H9 (cell line): ENCODE data around the gene IFNA7. TPM values are rescaled to one million over a fixed set of nuclear protein-coding genes. Genes with fewer than 3 reads are reported as not detected.

Source experiments
- DNase-seq: peaks from one replicate; pipeline ENCODE4 v3.0.0-alpha.2; 2017
- H2AFZ ChIP-seq: one replicate; pipeline ENCODE4 v1.6.1; 2013; ENCODE audit warnings: mild to moderate bottlenecking, low read length, control low read depth, moderate library complexity
- H2AK5ac ChIP-seq: 2 replicates; pipeline ENCODE4 v1.6.1; 2013; ENCODE audit warnings: low read length, control low read depth, mixed read lengths; ENCODE audit not compliant: insufficient read length
- H2BK120ac ChIP-seq: one replicate; pipeline ENCODE4 v1.6.1; 2013; ENCODE audit warnings: low read depth, mild to moderate bottlenecking, low read length, control low read depth, inconsistent platforms; ENCODE audit not compliant: poor library complexity, severe bottlenecking
- H2BK12ac ChIP-seq: 2 replicates; pipeline ENCODE4 v1.6.1; 2013; ENCODE audit warnings: low read length, control low read depth, mixed read lengths, low read depth; ENCODE audit not compliant: insufficient read length
- H2BK15ac ChIP-seq: 2 replicates; pipeline ENCODE4 v1.6.1; 2013; ENCODE audit warnings: low read depth, low read length, control low read depth
- H2BK20ac ChIP-seq: one replicate; pipeline ENCODE4 v1.6.1; 2013; ENCODE audit warnings: low read depth, mild to moderate bottlenecking, low read length, control low read depth, inconsistent platforms; ENCODE audit not compliant: poor library complexity, severe bottlenecking
- H2BK5ac ChIP-seq: 2 replicates; pipeline ENCODE4 v1.6.1; 2013; ENCODE audit warnings: low read length, control low read depth, mixed read lengths; ENCODE audit not compliant: insufficient read length
- H3K14ac ChIP-seq: 2 replicates; pipeline ENCODE4 v1.6.1; 2013; ENCODE audit warnings: low read length, control low read depth; ENCODE audit not compliant: insufficient read depth
- H3K18ac ChIP-seq: 2 replicates; pipeline ENCODE4 v1.6.1; 2013; ENCODE audit warnings: low read depth, mild to moderate bottlenecking, mixed read lengths, low read length, control low read depth; ENCODE audit not compliant: insufficient read length
- H3K23ac ChIP-seq: 2 replicates; pipeline ENCODE4 v1.6.1; 2013; ENCODE audit warnings: low read length, control low read depth, mixed read lengths, low read depth; ENCODE audit not compliant: insufficient read length
- H3K23me2 ChIP-seq: 2 replicates; pipeline ENCODE4 v1.6.1; 2013; ENCODE audit warnings: low read depth, mild to moderate bottlenecking, mixed read lengths, low read length, control low read depth; ENCODE audit not compliant: insufficient read length, poor library complexity, severe bottlenecking
- H3K27ac ChIP-seq: 2 replicates; pipeline ENCODE4 v1.5.1; 2013; ENCODE audit warnings: low read length, control low read depth, mixed read lengths, low read depth; ENCODE audit not compliant: insufficient read length
- H3K27me3 ChIP-seq: 2 replicates; pipeline ENCODE4 v1.6.1; 2013; ENCODE audit warnings: low read length, control low read depth, inconsistent platforms; ENCODE audit not compliant: insufficient read depth
- H3K4ac ChIP-seq: 2 replicates; pipeline ENCODE4 v1.6.1; 2013; ENCODE audit warnings: low read depth, mild to moderate bottlenecking, control low read depth, inconsistent platforms, low read length, moderate library complexity
- H3K4me1 ChIP-seq: 2 replicates; pipeline ENCODE4 v1.6.1; 2013; ENCODE audit warnings: low read length, control low read depth, inconsistent platforms; ENCODE audit not compliant: insufficient read depth
- H3K4me2 ChIP-seq: 2 replicates; pipeline ENCODE4 v1.6.1; 2013; ENCODE audit warnings: low read length, control low read depth, mixed read lengths; ENCODE audit not compliant: insufficient read length, insufficient read depth
- H3K56ac ChIP-seq: 2 replicates; pipeline ENCODE4 v1.6.1; 2013; ENCODE audit warnings: low read depth, mild to moderate bottlenecking, mixed read lengths, low read length, control low read depth; ENCODE audit not compliant: insufficient read length
- H3K79me1 ChIP-seq: 2 replicates; pipeline ENCODE4 v1.6.1; 2013; ENCODE audit warnings: low read depth, mild to moderate bottlenecking, moderate library complexity, low read length, control low read depth, inconsistent platforms; ENCODE audit not compliant: insufficient read depth, poor library complexity, severe bottlenecking
- H3K79me2 ChIP-seq: 2 replicates; pipeline ENCODE4 v1.6.1; 2013; ENCODE audit warnings: low read length, control low read depth, inconsistent platforms; ENCODE audit not compliant: insufficient read depth
- H3K9ac ChIP-seq: 2 replicates; pipeline ENCODE4 v1.6.1; 2013; ENCODE audit warnings: low read length, control low read depth, mixed read lengths; ENCODE audit not compliant: insufficient read length; ENCODE audit errors: extremely low read depth
- H3K9me3 ChIP-seq: one replicate; pipeline ENCODE4 v1.6.1; 2013; ENCODE audit warnings: low read depth, low read length, inconsistent platforms; ENCODE audit not compliant: control insufficient read depth
- H3T11ph ChIP-seq: one replicate; pipeline ENCODE4 v1.6.1; 2013; ENCODE audit warnings: mild to moderate bottlenecking, low read length, control low read depth, inconsistent platforms
- H4K20me1 ChIP-seq: one replicate; pipeline ENCODE4 v1.6.1; 2013; ENCODE audit not compliant: control insufficient read depth, insufficient read length, insufficient read depth
- H4K5ac ChIP-seq: 2 replicates; pipeline ENCODE4 v1.6.1; 2013; ENCODE audit warnings: low read depth, mild to moderate bottlenecking, mixed read lengths, low read length, control low read depth; ENCODE audit not compliant: insufficient read length
- H4K8ac ChIP-seq: replicated peaks from 2 replicates; pipeline ENCODE4 v1.6.1; 2013; ENCODE audit warnings: low read length, control low read depth, mixed read lengths, low read depth; ENCODE audit not compliant: insufficient read length
- H4K91ac ChIP-seq: 2 replicates; pipeline ENCODE4 v1.6.1; 2013; ENCODE audit warnings: low read depth, mild to moderate bottlenecking, moderate library complexity, mixed read lengths, low read length, control low read depth; ENCODE audit not compliant: insufficient read length
- H3K27ac Mint-ChIP-seq, 3 experiments: 2 replicates in 2 of 3; 3 replicates in 1 of 3; pipeline ENCODE4 v1.8.0; 2020 to 2021; ENCODE audit warnings: mixed read lengths in 3 of 3, mild to moderate bottlenecking in 1 of 3, moderate library complexity in 1 of 3
- H3K27me3 Mint-ChIP-seq: 2 replicates; pipeline ENCODE4 v1.8.0; 2021; ENCODE audit warnings: low read depth, mild to moderate bottlenecking, moderate library complexity, mixed read lengths
- H3K36me3 Mint-ChIP-seq, 3 experiments: 2 replicates in 2 of 3; 3 replicates in 1 of 3; pipeline ENCODE4 v1.8.0; 2020 to 2021; ENCODE audit warnings: low read depth in 3 of 3, mixed read lengths in 3 of 3; ENCODE audit not compliant: insufficient read depth in 1 of 3
- H3K4me1 Mint-ChIP-seq, 2 experiments: 2 replicates each; pipeline ENCODE4 v1.8.0; 2020; ENCODE audit warnings: mixed read lengths in 2 of 2
- H3K4me3 Mint-ChIP-seq, 2 experiments: 2 replicates in 1 of 2; 3 replicates in 1 of 2; pipeline ENCODE4 v1.8.0; 2020 to 2021; ENCODE audit warnings: mild to moderate bottlenecking in 2 of 2, mixed read lengths in 2 of 2, moderate library complexity in 1 of 2
- H3K9me3 Mint-ChIP-seq, 2 experiments: 2 replicates in 1 of 2; 3 replicates in 1 of 2; pipeline ENCODE4 v1.8.0; 2020; ENCODE audit warnings: mild to moderate bottlenecking in 2 of 2, mixed read lengths in 2 of 2, moderate library complexity in 1 of 2
- CTCF ChIP-seq: fragments of 200-600 bp; sonication (generic); conservative IDR thresholded peaks from 3 replicates; pipeline ENCODE4 v1.8.0; 2021; ENCODE audit warnings: antibody characterized with exemption, mild to moderate bottlenecking
- WGBS: extraction: QIAGEN DNeasy Blood & Tissue Kit; methylation state at CpG from one replicate; pipeline ENCODE4 v1.1.7; 2013; ENCODE audit warnings: missing lambda C conversion rate, low lambda C conversion rate, mixed read lengths; ENCODE audit not compliant: insufficient read length; ENCODE audit errors: extremely low coverage; 5-methylcytosine and 5-hydroxymethylcytosine counted together
- total RNA-seq: library from RNA; stranded (reverse); gene quantifications from 2 replicates; pipeline ENCODE4 v1.2.1, GENCODE V29; 2021

The IFNA7 gene
- total RNA-seq, 1 experiment from 2014 or later: not detected

GRCh38 chr9:21251190-21251589, 49.2 kb upstream of the IFNA7 start:
- Histone ChIP-seq H3K4ac (no peak overlapping the region), H3K9ac (no peak overlapping the region), H4K20me1 (no peaks in the 10 kb centered on the region), H3T11ph (no peak overlapping the region), H2BK20ac (no peak overlapping the region), H2AFZ (no peak overlapping the region), H3K56ac (no peak overlapping the region), H2BK15ac (no peak overlapping the region), H2AK5ac (no peak overlapping the region), H4K5ac (no peak overlapping the region), H3K79me2 (no peaks in the 10 kb centered on the region), H2BK12ac (no peak overlapping the region), H4K8ac (no peak overlapping the region), H3K4me2 (no peak overlapping the region), H3K4me1 (no peaks in the 10 kb centered on the region), H3K27ac (no peak overlapping the region), H4K91ac (no peak overlapping the region), H3K23me2 (no peaks in the 10 kb centered on the region), H3K14ac (no peak overlapping the region), H3K9me3 (no peaks in the 10 kb centered on the region), H3K79me1 (no peaks in the 10 kb centered on the region), H3K27me3 (no peaks in the 10 kb centered on the region), H2BK5ac (no peak overlapping the region), H3K18ac (no peak overlapping the region), H3K23ac (no peak overlapping the region), H2BK120ac (no peak overlapping the region)
- Mint-ChIP-seq H3K36me3 (no peaks in the 10 kb centered on the region), H3K4me3 (no peak overlapping the region), H3K27me3 (peaks cover 23% of the 10 kb centered on the region), H3K27ac (peak overlapping the region in 1 of 3 experiments; percentile 6; a peak in 1 of 7 replicates), H3K9me3 (no peaks in the 10 kb centered on the region), H3K4me1 (peaks cover 16 to 17% of the 10 kb centered on the region in 2 experiments)
- no peak for DNase-seq
- TF ChIP-seq CTCF: no peak
- WGBS: no CpG with 5 or more reads among the region's 1 CpG
